ENCODE data around the gene PLEKHA3. TPM values are rescaled to one million over a fixed set of nuclear protein-coding genes. Genes with fewer than 3 reads are reported as not detected.
A peak's percentile ranks its signal among the peaks of the same experiment; 100 is the strongest.

PLEKHA3 gene
- total and polyA plus RNA-seq, 10 of the 15 experiments (the other 5 are each of a cell fraction or from before 2014, with no cell fraction given), result 1.4 to 21.1 (median 7.4) TPM

- TF ChIP-seq FOXK2 (IDR thresholded peaks at IDR 0.05), result no peak
- TF ChIP-seq ZNF274 (IDR thresholded peaks at IDR 0.05; ENCODE audit: insufficient read depth, insufficient read length), result no peak
- TF ChIP-seq PBX3 (IDR thresholded peaks at IDR 0.05; ENCODE audit: insufficient replicate concordance, low read depth, low read length), result no peak
- TF ChIP-seq ZNF384 (IDR thresholded peaks at IDR 0.05; ENCODE audit: borderline replicate concordance, low read depth, low read length), result no peak
- peak; percentile 47; the same call in 1 of the 2 replicates for TF ChIP-seq CREM (IDR thresholded peaks at IDR 0.05; ENCODE audit: low read depth)
- peak; percentile 87 for TF ChIP-seq SMARCA5 (IDR thresholded peaks at IDR 0.05)
- no peak for TF ChIP-seq NFYA (IDR thresholded peaks at IDR 0.05; ENCODE audit: borderline replicate concordance, low read depth, low read length)
- TF ChIP-seq NFIC (IDR thresholded peaks at IDR 0.05; ENCODE audit: low read depth, low read length), result no peak
- no peak for TF ChIP-seq IRF4 (IDR thresholded peaks at IDR 0.05; ENCODE audit: low read depth, low read length)
- peak; percentile 37; the same call in 1 of the 2 replicates for TF ChIP-seq RUNX3 (IDR thresholded peaks at IDR 0.05; ENCODE audit: low read length)
- TF ChIP-seq KAT2A (conservative IDR thresholded peaks at IDR 0.05; ENCODE audit: control insufficient read depth, low read depth, low read length), result no peak
- TF ChIP-seq SRF (IDR thresholded peaks at IDR 0.05; ENCODE audit: low read depth in 2 of 2, low read length in 2 of 2), result no peak
- no peak for TF ChIP-seq ESRRA (IDR thresholded peaks at IDR 0.05; ENCODE audit: low read length)
- no peak for TF ChIP-seq FOXM1 (IDR thresholded peaks at IDR 0.05; ENCODE audit: low read depth, low read length)
- no peak for TF ChIP-seq ZBTB33 (IDR thresholded peaks at IDR 0.05)
- peak in 1 of 2 experiments; percentile 90; a peak in 2 of 3 replicates for TF ChIP-seq EGR1 (IDR thresholded peaks at IDR 0.05; ENCODE audit: borderline replicate concordance in 1 of 2, low read depth in 2 of 2, low read length in 2 of 2)
- TF ChIP-seq SREBF2 (IDR thresholded peaks at IDR 0.05; ENCODE audit: low read length), result no peak
- TF ChIP-seq, protein P1, sequence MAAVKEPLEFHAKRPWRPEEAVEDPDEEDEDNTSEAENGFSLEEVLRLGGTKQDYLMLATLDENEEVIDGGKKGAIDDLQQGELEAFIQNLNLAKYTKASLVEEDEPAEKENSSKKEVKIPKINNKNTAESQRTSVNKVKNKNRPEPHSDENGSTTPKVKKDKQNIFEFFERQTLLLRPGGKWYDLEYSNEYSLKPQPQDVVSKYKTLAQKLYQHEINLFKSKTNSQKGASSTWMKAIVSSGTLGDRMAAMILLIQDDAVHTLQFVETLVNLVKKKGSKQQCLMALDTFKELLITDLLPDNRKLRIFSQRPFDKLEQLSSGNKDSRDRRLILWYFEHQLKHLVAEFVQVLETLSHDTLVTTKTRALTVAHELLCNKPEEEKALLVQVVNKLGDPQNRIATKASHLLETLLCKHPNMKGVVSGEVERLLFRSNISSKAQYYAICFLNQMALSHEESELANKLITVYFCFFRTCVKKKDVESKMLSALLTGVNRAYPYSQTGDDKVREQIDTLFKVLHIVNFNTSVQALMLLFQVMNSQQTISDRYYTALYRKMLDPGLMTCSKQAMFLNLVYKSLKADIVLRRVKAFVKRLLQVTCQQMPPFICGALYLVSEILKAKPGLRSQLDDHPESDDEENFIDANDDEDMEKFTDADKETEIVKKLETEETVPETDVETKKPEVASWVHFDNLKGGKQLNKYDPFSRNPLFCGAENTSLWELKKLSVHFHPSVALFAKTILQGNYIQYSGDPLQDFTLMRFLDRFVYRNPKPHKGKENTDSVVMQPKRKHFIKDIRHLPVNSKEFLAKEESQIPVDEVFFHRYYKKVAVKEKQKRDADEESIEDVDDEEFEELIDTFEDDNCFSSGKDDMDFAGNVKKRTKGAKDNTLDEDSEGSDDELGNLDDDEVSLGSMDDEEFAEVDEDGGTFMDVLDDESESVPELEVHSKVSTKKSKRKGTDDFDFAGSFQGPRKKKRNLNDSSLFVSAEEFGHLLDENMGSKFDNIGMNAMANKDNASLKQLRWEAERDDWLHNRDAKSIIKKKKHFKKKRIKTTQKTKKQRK (IDR thresholded peaks at IDR 0.05; ENCODE audit: low read depth, low read length), result no peak
- TF ChIP-seq EED (IDR thresholded peaks at IDR 0.05; ENCODE audit: low read depth), result peak; percentile 46; the same call in 1 of the 2 replicates
- TF ChIP-seq TCF7 (IDR thresholded peaks at IDR 0.05; ENCODE audit: borderline replicate concordance), result no peak
- TF ChIP-seq CTCF (IDR thresholded peaks at IDR 0.05 in 2 of 3, conservative IDR thresholded peaks at IDR 0.05 in 1 of 3; ENCODE audit: control insufficient read depth in 2 of 3, extremely low read depth in 1 of 3, insufficient read depth in 1 of 3, low read depth in 3 of 3, low read length in 3 of 3), result no peak
- peak; percentile 91 for TF ChIP-seq GATAD2B (conservative IDR thresholded peaks at IDR 0.05; ENCODE audit: low read depth)
Measured at GRCh38 chr2:178450774-178451525, 29.3 kb upstream of the PLEKHA3 start, which contains the start of the genes PJVK and PRKRA (continued).

Data from GM12878 (cell line).